ENCODE measurements around the gene FAM163B.

- no peak for TF ChIP-seq POLR2AphosphoS5 (IDR thresholded peaks at IDR 0.05; ENCODE audit: borderline replicate concordance, low read depth, low read length)
- TF ChIP-seq EZH2 (IDR thresholded peaks at IDR 0.05) = no peak
- no peak for TF ChIP-seq FOXP2 (optimal IDR thresholded peaks at IDR 0.05; ENCODE audit: control extremely low read depth, extremely low read length, insufficient read depth)
These were observed 73.1 kb downstream of the FAM163B start for GRCh38 chr9:133536080-133536479.

Data from SK-N-MC (cell line).